Vagina (tissue), 2 donors: ENCODE data around the gene ARHGEF11. TPM values are rescaled to one million over a fixed set of nuclear protein-coding genes. Genes with fewer than 3 reads are reported as not detected.

Experiments
- DNase-seq, 2 donors: peaks; one replicate each; pipeline ENCODE4 v3.0.0-alpha.2; 2017; ENCODE audit errors: extremely low spot score in 2 of 2
- H3K27ac ChIP-seq: fragments of 200-600 bp; sonication (generic); one replicate; pipeline ENCODE4 v1.5.1; 2019
- H3K27me3 ChIP-seq: fragments of 200-600 bp; sonication (generic); one replicate; pipeline ENCODE4 v1.5.1; 2019
- H3K36me3 ChIP-seq, 2 donors: fragments of 200-600 bp; sonication (generic); one replicate each; pipeline ENCODE4 v1.5.1; 2017 to 2019
- H3K4me1 ChIP-seq: fragments of 200-600 bp; sonication (generic); one replicate; pipeline ENCODE4 v1.5.1; 2019
- H3K4me3 ChIP-seq, 2 donors: fragments of 200-600 bp; sonication (generic); 1 replicate in 1 of 2; 2 replicates in 1 of 2; pipeline ENCODE4 v1.5.1; 2016 to 2019
- H3K9me3 ChIP-seq: fragments of 200-600 bp; sonication (generic); one replicate; pipeline ENCODE4 v1.5.1; 2019
- POLR2A ChIP-seq, 2 donors: fragments of 450-650 bp; IDR thresholded peaks; one replicate each; pipeline ENCODE4 v1.6.1; 2017; ENCODE audit warnings: antibody characterized with exemption in 2 of 2, mild to moderate bottlenecking in 2 of 2, moderate library complexity in 2 of 2
- POLR2AphosphoS5 ChIP-seq, 2 donors: sonication (generic); formaldehyde crosslinking; IDR thresholded peaks; one replicate each; pipeline ENCODE4 v1.9.0; 2017; ENCODE audit warnings: antibody characterized with exemption in 2 of 2, mild to moderate bottlenecking in 2 of 2, low read depth in 1 of 2; ENCODE audit not compliant: insufficient read depth in 1 of 2
- intact Hi-C: fragments of 100-400 bp; cut with DNase I; formaldehyde crosslinking; loops from one replicate; pipeline ENCODE4 v1.15.1; 2023
- total RNA-seq: library from RNA; depleted of rRNA; stranded (reverse); fragments of >200 nt; gene quantifications from one replicate; pipeline ENCODE4 v1.2.3, GENCODE V29; 2016
- TF ChIP-seq, protein P1 (sequence below), 3 experiments: fragments of 450-650 bp in 2 of 3; fragments of 200-600 bp in 1 of 3; sonication (generic) in 1 of 3; IDR thresholded peaks; one replicate each; pipeline ENCODE4 v1.5.1; 2017 to 2019; ENCODE audit warnings: antibody characterized with exemption in 3 of 3, mild to moderate bottlenecking in 2 of 3, moderate library complexity in 2 of 3

ARHGEF11 gene
- total RNA-seq, 1 donor from 2014 or later, result 29.2 TPM

DNA sequence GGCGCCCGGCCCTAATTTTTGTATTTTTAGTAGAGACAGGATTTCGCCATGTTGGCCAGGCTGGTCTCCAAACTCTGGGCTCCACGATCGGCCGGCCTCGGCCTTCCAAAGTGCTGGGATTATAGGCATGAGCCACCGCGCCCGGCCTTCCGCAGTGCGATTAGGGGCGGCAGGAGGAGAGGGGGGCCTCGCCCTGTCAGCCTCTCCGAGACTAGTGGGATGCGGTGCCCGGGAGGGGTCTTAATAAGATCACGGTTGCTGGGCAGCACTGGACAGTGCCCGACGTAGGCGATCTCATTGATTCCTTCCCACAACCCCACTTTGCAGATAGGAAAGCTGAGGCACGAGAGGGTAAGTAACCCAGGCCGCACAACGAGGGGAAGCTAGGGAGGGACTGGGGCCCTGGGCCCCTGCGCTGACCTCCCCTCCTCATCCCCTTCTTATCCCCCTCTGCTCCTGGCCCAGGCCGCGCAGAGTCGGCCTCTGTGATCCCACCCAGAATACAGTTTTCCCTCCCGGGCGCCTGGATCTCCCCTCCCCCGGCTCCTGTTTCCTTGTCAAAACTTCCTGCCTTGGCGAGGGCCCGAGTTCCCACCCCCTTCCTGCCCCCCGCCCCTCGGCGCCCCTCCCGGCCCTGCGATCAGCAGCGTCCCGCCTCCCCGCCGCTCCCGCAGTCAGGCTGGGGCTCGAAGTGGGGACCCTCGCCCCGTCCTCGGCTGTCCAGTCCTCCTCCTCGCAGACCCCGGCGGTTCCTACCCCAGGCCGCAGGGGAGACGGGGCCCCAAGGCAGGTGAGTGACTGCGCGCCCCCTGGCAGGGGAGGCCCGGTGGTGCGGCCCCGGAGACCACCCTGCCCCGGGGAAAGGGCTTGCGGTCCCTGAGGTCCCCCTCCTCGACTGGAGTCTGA lies 152.2 kb downstream of the ARHGEF11 start, which contains the start of gene PEAR1:
Gene PEAR1, plus strand, starts transcription at position 671 of the 906 bp plus-strand sequence. CDS start 10,209 bp downstream, outside the sequence.
- TF ChIP-seq, protein P1, sequence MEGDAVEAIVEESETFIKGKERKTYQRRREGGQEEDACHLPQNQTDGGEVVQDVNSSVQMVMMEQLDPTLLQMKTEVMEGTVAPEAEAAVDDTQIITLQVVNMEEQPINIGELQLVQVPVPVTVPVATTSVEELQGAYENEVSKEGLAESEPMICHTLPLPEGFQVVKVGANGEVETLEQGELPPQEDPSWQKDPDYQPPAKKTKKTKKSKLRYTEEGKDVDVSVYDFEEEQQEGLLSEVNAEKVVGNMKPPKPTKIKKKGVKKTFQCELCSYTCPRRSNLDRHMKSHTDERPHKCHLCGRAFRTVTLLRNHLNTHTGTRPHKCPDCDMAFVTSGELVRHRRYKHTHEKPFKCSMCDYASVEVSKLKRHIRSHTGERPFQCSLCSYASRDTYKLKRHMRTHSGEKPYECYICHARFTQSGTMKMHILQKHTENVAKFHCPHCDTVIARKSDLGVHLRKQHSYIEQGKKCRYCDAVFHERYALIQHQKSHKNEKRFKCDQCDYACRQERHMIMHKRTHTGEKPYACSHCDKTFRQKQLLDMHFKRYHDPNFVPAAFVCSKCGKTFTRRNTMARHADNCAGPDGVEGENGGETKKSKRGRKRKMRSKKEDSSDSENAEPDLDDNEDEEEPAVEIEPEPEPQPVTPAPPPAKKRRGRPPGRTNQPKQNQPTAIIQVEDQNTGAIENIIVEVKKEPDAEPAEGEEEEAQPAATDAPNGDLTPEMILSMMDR (IDR thresholded peaks at IDR 0.05), result no peak
- TF ChIP-seq POLR2AphosphoS5 (IDR thresholded peaks at IDR 0.05; ENCODE audit: insufficient read depth in 1 of 2, low read depth in 1 of 2), result peak in 1 of 2 donors; percentile 64
- H3K36me3 ChIP-seq, result no peaks in the 10 kb centered on the region
- intact Hi-C loops, result no loop called here
- peaks cover 37% of the 10 kb centered on the region for H3K4me1 ChIP-seq
- no peak for DNase-seq
- peak within 1 kb of the TSS; percentile 44 to 54 for H3K4me3 ChIP-seq
- no peaks in the 10 kb centered on the region for H3K27me3 ChIP-seq
- H3K27ac ChIP-seq, result peak within 1 kb of the TSS; percentile 89
- H3K9me3 ChIP-seq, result no peaks in the 10 kb centered on the region

DNA sequence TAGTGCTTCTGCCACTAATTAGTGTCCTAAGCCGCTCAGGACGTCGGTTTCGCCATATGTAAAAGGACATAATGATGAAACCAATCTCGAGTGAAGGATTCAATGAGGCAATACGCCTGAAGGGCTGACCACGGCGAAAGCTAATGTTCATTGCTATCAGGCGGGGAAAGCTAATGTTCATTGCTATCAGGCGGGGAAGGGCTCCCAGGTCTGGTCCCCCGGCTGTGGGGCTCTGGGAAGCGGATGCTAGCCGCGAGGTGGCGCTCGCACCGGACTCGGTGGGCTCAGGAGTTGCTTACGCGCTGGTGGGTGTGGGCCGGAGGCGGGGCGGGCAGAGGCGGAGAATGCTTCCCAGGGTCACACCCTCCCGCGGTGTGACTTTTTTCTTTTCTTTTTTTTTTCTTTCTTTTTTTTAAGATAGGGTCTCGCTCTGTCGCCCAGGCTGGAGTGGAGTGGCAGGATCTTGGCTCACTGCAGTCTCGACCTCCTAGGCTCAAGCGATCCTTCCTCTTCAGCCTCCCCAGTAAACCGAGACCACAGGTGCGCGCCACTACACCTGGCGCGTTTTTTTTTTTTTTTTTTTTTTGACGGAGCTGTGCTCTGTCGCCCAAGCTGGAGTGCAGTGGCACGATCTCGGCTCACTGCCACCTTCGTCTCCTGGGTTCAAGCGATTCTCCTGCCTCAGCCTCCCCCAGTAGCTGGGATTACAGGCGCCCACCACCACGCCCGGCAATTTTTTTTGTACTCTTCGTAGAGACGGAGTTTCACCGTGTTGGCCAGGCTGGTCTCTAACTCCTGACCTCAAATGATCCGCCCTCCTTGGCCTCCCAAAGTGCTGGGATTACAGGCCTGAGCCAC lies 153.1 kb downstream of the ARHGEF11 start:
- TF ChIP-seq, protein P1 (IDR thresholded peaks at IDR 0.05), result peak; percentile 52 to 90 (median 84)
- no peak for TF ChIP-seq POLR2A (IDR thresholded peaks at IDR 0.05)
- TF ChIP-seq POLR2AphosphoS5 (IDR thresholded peaks at IDR 0.05; ENCODE audit: insufficient read depth in 1 of 2, low read depth in 1 of 2), result peak; percentile 66 to 74
- H3K4me3 ChIP-seq, result peak overlapping the region; percentile 44 to 54
- H3K27me3 ChIP-seq, result no peaks in the 10 kb centered on the region
- DNase-seq, result peak in 1 of 2 donors; percentile 94
- peak overlapping the region; percentile 89 for H3K27ac ChIP-seq
- H3K36me3 ChIP-seq, result no peaks in the 10 kb centered on the region
- intact Hi-C loops, result no loop called here
- no peaks in the 10 kb centered on the region for H3K9me3 ChIP-seq
- peaks cover 32% of the 10 kb centered on the region for H3K4me1 ChIP-seq

DNA sequence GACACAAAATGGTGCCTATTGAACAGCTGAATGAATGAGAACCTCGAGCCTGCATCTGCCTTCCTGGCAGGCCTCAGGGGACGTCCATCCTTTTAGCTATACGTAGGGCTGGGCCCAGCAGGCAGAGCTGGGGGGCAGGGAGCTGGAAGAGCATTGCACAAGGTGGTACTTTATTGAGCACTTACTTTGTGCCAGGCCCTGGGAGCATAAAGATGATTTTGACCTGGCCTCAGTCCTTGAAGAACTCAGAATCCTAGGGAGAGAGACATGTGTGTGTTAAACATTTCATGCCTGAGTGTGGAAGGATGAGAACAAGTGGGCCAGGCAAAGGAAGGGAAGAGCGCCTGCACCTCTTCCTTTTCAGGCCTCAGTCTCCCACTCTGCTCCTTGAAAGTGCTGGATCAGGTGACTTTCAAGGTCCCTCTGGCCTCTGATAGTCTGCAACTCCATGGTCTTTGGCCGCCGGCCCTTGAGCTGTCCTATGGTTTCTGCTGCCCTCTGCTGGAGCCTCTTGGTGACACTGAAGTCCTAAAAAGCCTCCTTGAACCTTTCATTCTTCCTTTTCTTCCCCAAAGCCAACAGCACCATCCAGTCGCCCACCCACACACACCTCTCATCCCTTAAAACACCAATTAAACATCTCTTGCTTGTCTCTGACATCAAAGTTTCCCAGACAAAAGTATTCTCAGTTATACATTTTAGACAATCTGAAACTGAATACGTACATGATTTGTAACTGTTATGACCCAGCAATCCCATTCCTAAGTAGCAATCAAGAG lies 155.6 kb downstream of the ARHGEF11 start:
- H3K9me3 ChIP-seq, result no peaks in the 10 kb centered on the region
- H3K27ac ChIP-seq, result no peak overlapping the region
- no peak for DNase-seq
- no peak for TF ChIP-seq POLR2A (IDR thresholded peaks at IDR 0.05)
- TF ChIP-seq, protein P1 (IDR thresholded peaks at IDR 0.05), result peak; percentile 56 to 87 (median 75)
- TF ChIP-seq POLR2AphosphoS5 (IDR thresholded peaks at IDR 0.05; ENCODE audit: insufficient read depth in 1 of 2, low read depth in 1 of 2), result no peak
- no peaks in the 10 kb centered on the region for H3K27me3 ChIP-seq
- no peaks in the 10 kb centered on the region for H3K36me3 ChIP-seq
- H3K4me1 ChIP-seq, result peaks cover 12% of the 10 kb centered on the region
- H3K4me3 ChIP-seq, result no peak overlapping the region
- intact Hi-C loops, result no loop called here

DNA sequence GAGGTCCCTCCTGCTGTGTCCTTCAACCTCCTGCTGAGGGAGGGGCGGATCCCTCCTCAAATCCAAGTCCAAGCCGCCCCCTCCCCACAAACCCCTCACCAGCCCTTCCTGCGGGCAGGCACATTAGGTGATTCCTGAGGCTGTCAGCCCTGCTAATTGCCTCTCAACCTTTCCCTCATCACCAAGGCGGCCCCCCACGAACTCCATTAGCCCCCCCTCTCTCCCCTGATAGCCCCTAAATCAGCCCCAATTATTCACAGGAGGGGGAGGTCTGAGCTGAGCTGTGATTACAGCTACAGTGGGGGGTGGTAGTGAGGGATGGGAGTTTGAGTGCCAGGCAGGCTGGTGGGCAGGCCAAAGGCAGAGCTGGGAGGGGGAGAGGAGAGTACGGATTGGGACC lies 157.8 kb downstream of the ARHGEF11 start:
- Histone ChIP-seq H3K27me3 (no peaks in the 10 kb centered on the region), H3K36me3 (no peaks in the 10 kb centered on the region), H3K4me3 (no peak overlapping the region), H3K27ac (no peak overlapping the region), H3K9me3 (no peaks in the 10 kb centered on the region), H3K4me1 (peaks cover 3% of the 10 kb centered on the region)
- DNase-seq, result no peak
- intact Hi-C loops, result no loop called here
- TF ChIP-seq POLR2A (IDR thresholded peaks at IDR 0.05), result no peak
- TF ChIP-seq, protein P1 (IDR thresholded peaks at IDR 0.05), result no peak
